Stimulated activated CD8-positive, alpha-beta memory T cell treated with anti-CD3 and anti-CD28 coated beads, Interleukin-12 subunit alpha, Interleukin-12 subunit beta, amount 100 ng/mL, for 4 hours (primary cell): ENCODE data around the gene GNA12.
A peak's percentile ranks its signal among the peaks of the same experiment; 100 is the strongest.
"Not testable (repeated sequence)": the region's sequence is repeated elsewhere in the genome, so short reads cannot be mapped to it uniquely, and the experiment has no call there.

Experiments used
- DNase-seq: peaks from one replicate; pipeline ENCODE4 v3.0.0-alpha.2; 2020; ENCODE audit warnings: low read depth

Gene GNA12

DNA sequence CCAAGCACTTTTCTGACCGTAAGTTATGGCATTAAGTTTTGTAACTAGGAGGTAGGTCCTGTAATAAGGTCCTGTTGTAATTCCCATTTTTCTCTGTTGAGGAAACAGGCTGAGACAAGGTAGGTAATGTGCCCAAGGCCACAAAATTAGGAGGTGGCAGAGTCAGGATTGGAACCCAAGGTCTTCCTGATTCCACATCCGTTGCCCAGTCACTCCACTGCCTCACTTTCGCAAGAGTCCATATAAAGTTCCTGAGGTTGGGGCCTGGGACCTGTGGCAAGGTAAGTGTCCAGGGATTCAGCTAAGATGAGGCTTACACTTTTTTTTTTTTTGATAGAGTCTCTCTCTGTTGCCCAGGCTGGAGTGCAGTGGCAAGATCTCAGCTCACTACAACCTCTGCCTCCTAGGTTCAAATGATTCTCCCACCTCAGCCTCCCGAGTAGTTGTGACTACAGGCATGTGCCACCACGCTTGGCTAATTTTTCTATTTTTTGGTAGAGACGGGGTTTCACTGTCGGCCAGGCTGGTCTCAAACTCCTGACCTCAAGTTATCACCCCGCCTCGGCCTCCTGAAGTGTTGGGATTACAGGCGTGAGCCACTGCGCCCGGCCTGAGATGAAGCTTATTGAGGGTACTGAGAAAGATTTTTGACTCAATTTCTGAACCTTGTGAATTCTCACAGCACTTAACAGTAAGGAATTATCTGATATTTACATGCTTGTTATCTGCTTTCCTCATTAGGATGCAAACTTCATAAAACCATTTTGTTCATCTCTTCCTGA lies 20.3 kb upstream of the GNA12 start:
- no peak for DNase-seq

DNA sequence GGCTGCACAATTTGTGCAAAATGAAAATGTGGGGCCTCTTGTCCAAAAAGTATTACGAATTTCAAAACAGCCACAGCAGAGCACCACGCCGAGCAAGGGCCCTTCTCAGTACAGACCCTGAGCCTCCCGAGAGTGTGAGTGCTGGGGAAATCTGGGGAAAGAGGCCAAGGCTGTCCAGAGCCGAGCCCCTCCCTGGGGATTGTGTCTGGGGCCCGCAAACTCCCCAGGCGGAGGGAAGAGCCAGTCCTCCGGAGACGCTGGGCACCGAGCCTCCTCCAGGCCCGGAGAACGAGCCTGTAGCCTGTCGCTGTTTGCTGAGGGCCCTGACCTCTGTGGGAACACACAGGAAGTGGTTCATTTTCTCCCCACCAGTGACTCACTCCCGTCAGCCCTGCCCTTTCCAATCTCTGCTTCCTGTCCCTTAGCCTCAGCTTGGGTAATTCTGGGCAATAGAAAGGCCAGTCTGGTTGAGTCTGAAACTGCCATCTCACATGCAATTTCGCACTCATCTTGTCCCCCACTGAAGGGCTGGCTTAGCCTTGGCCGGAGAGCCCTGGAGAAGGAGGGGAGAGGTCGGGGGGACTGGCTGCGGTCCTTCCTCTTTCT lies 19.5 kb upstream of the GNA12 start:
- peak; percentile 60 for DNase-seq

DNA sequence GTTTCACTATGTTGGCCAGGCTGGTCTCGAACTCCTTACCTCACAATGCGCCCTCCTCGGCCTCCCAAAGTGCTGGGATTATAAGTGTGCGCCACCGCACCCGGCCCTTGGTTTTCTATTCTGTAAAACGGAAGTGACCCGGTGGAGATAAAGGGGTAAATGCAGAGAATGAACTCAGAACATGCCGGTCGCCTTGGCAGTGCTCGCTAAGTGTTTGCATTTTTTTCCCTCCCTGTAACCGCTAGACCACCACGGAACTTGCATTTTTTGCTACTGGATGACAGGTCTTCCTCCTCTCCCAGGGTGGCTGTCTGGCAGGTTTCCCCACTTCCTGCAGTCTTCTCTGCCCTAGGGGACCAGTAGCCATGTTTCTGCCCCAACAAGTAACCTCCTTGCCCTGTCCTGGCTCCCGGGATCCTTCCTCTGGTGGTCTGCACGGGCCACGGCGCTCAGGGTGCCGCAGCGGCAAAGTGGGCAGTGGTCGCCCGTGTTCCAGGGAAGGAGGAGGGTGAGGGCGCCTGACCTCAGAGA lies 18.8 kb upstream of the GNA12 start:
- no peak for DNase-seq

DNA sequence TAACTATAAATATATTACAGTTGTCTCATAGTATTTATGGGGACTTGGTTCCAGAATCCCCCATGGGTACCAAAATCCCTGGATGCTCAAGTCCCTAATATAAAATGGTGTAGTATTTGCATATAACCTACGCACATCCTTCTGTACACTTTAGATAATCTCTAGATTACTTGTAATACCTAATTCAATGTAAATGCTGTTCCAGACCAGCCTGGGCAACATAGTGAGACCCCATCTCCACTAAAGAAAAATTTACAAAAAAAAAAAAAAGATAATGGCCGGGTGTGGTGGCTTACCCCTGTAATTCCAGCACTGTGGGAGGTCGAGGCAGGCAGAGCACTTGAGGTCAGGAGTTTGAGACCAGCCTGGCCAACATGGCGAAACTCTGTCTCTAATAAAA lies 17.4 kb upstream of the GNA12 start:
- no peak for DNase-seq

DNA sequence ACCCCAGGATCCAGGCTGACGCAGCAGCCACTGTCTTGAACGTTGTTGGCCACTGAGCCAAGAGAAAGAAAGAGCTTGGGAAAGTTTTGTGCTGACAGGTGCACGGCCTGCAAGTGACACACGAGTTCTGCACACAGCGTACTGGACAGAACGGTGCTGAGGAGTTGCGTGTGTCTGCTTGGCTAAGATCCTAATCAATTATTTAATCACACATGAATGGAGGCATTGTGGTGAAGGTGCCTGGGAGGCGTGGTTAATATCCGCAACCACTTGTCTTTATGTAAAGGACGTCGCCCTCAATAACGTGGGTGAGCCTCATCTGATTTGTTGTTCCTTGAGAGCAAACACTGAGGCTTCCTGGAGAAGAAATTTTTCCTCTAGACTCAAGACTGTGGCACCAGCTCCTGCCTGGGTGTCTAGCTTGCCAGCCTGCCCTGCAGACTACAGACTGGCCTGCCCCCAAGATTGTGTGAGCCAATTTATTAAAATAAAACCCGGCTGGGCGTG lies 16.6 kb upstream of the GNA12 start:
- no peak for DNase-seq

DNA sequence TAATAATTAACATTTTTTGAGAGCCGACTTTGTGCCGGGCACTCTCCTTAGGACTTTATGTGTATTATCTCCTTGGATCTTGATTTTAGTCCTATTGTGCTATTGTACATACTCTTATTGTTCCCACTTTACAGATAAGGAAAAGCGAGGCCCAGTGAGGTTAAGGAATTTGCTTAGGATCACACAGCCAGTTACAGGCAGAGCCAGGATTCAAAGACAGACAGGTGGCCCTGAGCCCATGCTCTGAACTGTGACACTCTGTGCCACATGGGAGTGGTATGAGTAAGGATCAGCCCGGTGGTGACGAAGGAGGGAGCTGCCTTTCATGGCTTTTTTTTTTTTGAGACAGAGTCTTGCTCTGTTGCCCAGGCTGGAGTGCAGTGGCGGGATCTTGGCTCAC lies 15.8 kb upstream of the GNA12 start:
- no peak for DNase-seq

DNA sequence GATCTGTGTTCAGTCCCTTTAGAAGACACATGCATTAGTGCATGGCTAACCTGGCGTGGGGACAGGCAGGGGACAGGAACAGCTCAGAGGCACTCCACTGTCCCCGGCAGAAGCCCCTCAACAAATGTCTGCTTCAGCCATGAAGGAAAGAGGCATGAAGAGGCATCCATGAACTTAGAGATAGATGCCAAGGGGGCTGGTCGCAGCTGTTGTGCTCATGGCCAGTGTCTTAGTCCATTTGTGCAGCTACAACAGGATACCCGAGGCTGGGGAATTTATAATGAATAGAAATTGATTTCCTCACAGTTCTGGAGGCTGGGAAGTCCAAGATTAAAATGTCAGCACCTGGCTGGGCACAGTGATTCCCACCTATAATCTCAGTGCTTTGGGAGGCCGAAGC lies 14.5 kb upstream of the GNA12 start:
- no peak for DNase-seq

DNA sequence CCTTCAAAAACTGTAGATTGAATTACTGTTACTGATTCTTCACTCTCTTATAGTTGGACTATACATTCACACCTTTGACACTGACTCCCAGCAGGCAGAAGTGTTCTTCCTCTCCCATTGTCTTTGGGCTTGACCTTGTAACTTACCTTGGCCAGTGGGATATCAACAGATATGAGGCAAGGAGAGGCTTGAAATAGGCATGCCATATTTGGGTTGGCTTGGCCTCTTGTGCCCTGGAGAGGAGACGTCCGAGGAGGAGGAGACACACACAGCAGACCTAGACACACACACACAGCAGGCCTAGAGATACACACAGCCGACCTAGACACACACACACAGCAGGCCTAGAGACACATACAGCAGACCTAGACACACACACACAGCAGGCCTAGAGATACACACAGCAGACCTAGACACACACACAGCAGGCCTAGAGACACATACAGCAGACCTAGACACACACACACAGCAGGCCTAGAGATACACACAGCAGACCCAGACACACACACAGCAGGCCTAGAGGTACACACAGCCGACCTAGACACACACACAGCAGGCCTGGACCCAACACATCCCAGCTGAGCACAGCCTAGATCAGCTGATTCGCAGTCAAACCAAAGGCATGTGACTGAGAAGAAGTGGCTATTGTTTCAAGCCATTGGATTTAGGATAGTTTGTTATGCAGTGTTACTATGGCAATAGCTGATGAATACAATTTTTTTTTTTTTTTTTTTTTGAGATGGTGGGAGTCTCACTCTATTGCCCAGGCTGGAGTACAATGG lies 12.5 kb upstream of the GNA12 start:
- DNase-seq: no peak

DNA sequence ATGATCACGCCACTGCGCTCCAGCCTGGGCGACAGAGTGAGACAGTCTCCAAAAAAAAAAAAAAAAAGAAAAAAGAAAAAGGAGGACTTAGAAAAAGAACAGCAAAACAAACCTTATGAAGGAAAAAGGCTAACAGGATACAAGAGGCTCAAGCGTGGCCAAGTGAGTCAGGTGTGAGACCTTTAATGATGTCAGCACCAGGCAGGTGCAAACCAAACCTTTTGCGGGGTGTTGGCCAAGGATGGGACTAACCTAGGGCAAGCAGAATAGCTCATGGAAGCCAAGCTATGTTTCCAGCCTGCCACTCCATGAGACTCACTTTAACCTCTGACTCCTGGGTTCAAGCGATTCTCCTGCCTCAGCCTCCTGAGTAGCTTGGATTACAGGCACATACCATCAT lies 11.3 kb upstream of the GNA12 start:
- no peak for DNase-seq

DNA sequence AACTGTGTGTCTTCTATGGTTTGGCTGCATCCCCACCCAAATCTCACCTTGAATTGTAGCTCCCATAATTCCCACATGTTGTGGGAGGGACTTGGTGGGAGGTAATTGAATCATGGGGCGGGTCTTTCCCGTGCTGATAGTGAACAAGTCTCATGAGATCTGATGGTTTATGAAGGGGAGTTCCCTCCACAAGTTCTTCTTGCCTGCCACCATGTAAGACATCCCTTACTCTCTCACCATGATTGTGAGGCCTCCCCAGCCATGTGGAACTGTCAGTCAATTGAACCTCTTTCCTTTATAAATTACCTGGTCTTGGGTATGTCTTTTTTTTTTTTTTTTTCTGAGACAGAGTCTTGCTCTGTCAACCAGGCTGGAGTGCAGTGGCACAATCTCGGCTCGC lies 9.4 kb upstream of the GNA12 start:
- not testable (repeated sequence) for DNase-seq

DNA sequence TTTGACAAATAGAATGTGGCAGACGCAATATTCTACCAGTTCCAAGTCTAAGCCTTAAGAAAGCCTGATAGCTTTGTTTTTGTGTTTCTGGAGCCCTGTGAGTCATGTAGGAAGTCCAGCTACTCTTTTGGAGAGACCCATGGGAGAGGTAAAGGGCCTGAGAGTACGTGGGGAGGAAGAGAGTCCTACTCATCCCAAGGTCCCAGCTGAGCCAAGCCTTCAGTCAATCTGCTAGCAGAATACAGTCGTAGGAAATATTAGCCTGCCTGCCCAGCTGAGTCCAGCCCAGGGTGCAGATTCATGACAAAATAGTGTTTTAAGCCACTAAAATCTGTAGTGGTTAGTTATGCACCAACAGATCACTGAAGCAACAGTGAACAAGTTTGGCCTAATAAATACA lies 9.0 kb upstream of the GNA12 start:
- no peak for DNase-seq

DNA sequence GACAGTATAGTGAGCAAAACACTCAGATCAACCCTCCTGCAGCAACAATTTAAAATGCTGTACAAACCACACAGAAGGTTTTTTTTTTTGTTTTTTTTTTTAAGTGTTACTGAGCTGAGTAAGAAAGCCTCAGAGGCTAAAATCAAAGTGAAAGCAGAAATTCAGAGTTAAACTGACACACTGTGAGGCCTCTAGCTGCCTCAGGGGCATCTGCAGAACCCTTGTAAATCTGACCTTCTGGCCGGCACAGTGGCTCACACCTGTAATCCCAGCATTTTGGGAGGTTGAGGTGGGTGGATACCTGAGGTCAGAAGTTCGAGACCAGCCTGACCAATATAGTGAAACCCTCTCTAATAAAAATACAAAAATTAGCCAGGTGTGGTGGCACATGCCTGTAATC lies 7.4 kb upstream of the GNA12 start:
- DNase-seq: no peak

DNA sequence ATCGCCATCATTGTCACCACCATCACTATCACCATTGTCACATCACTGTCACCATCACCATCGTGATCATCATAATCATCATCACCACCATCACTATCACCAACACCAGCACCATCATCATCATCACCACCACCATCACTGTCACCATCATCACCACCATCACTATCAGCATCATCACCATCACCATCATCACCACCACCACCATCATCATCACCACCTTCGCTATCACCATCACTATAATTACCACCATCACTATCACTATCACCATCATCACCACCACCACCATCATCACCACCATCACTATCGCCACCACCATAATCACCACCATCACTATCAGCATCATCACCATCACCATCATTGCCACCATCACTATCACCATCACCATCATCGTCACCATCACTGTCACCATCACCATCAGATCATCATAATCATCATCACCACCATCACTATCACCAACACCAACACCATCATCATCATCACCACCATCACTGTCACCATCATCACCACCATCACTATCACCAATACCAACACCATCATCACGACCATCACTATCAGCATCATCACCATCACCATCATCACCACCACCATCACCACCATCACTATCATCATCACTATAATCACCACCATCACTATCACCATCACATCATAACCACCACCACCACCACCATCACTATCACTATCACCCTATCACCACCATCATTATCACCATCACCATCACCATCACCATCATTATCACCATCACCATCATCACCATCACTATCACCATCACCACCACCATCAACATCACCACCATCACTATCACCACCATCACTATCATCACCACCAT lies 6.0 kb upstream of the GNA12 start:
- DNase-seq: no peak

DNA sequence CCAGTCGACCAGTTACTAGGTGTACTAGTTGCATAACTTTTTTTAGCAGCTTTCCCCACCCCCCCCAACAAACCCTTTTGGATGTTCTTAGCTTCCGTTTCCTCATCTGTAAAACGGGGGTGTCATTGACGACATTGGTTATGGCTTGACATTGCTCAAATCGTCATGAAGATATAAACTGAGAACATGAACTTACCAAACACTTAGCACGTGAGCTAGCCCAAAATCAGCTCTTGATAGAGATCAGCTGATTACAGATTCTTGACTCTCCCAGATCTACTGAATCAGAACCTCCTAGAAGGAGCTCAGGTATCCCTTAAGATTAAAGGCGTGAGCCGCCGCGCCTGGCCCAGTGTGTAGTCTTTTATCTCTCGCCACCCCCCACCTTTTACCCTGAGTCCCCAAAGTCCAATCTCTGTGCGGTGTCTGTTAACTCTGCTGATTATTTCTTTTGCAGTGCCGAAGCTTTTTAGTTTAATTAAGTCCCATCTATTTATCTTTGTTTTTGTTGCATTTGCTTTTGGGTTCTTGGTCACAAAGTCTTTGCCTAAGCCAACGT lies 1.0 kb upstream of the GNA12 start:
- DNase-seq: no peak

DNA sequence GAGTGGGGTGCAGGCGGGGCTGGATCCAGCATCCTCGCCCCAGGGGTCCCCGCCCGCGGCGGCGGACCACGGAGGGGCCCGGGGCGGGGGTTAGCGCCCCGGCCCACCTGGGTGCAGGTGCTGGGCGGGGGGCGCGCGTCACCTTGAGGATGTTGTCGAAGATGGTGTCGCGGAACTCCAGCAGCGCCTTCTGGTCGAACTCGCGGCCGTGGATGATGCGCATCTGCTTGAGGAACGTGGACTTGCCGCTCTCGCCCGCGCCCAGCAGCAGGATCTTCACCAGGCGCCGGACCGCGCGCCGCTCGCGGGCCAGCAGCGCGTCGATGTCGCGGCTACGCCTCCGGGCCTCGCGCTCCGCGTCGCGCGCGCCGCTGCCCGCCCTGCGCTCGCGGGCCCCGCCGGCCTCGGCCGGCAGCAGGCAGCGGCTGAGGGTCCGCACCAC lies 376 bp downstream of the GNA12 start:
- DNase-seq: no peak

DNA sequence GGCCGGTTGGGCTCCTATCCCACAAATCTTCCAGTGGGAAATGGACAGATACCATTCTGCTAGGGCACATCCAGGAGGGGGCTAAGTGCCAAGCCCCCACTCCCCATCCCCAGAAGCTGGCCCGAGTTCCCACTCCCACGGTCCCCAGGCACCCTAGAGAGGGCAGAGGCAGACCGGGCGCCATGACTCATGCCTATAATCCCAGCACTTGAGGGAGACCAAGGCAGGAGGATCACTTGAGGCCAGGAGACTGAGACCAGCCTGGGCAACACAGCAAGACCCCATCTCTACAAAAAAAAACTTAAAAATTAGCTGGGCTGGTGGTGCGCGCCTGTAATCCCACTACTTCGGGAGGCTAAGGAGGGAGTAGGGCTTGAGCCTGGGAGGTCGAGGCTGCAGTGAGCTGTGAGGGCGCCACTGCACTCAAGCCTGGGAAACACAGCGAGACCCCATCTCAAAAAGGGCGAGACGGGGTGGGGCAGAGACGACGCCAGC lies 870 bp downstream of the GNA12 start:
- DNase-seq: no peak

DNA sequence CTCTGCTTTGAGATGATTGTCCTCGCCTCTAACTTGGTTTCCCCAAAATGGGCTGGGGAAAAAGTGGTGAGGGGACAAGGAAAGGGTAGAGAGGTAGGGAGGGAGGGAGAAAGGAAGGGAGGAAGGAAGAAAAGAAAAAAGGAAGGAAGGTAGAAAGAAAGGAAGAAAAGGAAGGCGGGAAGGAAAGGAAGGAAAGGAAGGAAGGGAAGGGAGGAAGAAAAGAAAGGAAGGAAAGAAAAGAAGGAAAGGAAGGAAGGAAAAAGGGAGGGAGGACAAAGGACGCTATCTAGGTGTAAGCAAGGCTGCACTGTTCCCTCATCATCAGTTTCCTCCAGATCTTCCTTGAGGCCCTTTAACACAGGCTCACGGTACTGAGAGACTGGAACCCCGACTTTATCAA lies 2.2 kb downstream of the GNA12 start:
- no peak for DNase-seq

DNA sequence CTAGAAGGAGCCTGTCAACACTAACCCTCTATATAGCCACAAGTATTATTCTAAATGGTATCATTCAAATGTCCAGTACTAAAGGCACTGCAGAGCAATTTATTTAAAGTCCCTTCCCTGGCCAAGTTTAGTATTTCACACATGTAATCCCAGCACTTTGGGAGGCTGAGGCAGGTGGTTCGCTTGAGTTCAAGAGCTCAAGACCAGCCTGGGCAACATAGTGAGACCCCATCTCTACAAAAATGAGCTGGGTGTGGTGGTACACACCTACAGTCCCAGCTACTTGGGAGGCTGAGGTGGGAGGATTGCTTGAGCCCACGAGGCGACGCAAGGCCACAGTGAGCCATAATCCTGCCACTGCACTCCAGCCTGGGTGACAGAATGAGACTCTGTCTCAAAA lies 3.6 kb downstream of the GNA12 start:
- no peak for DNase-seq

DNA sequence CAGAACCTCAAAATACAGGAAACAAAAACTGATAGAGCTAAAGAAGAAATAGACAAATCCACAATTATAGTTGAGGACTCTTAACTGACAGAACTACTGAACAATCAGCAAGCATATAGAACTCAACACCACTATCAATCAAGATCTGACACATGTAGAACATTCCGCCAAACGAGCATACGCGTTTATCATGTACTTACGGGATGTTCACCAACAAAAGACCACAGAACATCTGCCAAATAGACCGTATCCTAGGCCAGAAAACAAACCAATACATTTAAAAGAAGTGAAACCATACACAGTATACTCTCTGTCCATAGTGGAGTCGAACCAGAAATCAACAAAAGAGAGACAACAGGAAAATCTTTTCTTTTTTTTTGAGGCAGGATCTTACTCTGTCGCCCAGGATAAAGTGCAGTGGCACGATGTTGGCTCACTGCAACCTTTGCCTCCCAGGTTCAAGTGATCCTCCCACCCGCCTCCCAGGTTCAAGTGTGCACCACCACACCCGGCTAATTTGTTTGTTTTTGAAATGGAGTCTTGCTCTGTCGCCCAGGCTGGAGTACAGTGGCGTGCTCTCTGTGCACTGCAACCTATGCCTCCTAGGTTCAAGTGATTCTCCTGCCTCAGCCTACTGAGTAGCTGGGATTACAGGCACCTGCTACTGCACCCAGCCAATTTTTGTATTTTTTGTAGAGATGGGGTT lies 5.1 kb downstream of the GNA12 start:
- DNase-seq: no peak

DNA sequence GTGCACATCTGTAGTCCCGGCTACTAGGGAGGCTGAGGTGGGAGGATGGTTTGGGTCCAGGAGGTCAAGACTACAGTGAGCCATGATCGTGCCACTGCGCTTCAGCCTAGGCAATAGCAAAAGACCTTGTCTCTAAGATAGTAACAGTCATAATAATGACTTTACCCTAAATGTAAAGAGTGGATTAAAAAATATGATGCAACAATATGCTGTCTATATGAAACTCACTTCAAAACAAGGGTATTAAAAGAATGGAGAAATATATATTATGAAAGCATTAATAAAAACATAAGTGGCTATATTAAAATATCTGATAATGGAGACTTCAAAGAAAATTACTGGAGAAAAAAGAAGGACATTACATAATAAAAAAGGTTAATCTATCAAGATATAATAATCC lies 5.7 kb downstream of the GNA12 start:
- no peak for DNase-seq

DNA sequence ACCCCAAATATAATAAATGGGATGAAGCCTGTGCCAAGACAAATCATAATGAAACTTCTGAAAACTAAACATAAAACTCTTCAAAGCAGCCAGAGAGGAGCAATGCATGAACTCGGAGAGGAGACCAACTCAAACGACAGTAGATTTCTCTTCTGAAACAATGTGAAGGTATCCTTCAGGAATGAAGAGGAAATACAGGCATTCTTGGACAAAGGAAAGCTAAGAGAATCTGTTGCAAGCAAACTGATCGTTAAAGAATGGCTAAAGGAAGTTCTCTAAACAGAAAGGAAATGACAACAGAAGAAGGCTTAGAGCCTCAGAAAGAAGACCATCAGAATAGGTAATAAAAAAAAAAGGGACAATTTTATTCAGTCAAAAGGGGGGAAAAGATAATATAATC lies 6.6 kb downstream of the GNA12 start:
- DNase-seq: no peak
